Keratinocyte (primary cell): ENCODE measurements around the gene LAD1. TPM values are rescaled to one million over a fixed set of nuclear protein-coding genes. Genes with fewer than 3 reads are reported as not detected.

Source experiments
- DNase-seq: peaks from one replicate; pipeline ENCODE4 v3.0.0-alpha.2; 2011; ENCODE audit warnings: low read depth, missing footprints, low spot score
- FAIRE-seq: peaks from 2 replicates; lab custom pipeline; 2011; peaks lifted over from hg19 to GRCh38; lab: Jason Lieb, UNC
- H2AFZ ChIP-seq: 2 replicates; pipeline ENCODE4 v1.6.0; 2012; ENCODE audit warnings: low read length, control low read depth, inconsistent platforms; ENCODE audit not compliant: control insufficient read depth
- H3K27ac ChIP-seq: 2 replicates; pipeline ENCODE4 v1.5.1; 2011; ENCODE audit warnings: low read length; ENCODE audit not compliant: control insufficient read depth, insufficient read depth
- H3K27me3 ChIP-seq: 3 replicates; pipeline ENCODE4 v1.6.0; 2011; ENCODE audit warnings: low read length; ENCODE audit not compliant: control insufficient read depth, insufficient read depth; ENCODE audit errors: extremely low read depth
- H3K36me3 ChIP-seq, 2 experiments: 2 replicates in 1 of 2; 3 replicates in 1 of 2; pipeline ENCODE4 v1.5.1; 2011; ENCODE audit warnings: low read length in 2 of 2, mild to moderate bottlenecking in 1 of 2; ENCODE audit not compliant: control insufficient read depth in 2 of 2, insufficient read depth in 2 of 2; ENCODE audit errors: extremely low read depth in 1 of 2
- H3K4me1 ChIP-seq: 3 replicates; pipeline ENCODE4 v1.5.1; 2011; ENCODE audit warnings: low read length; ENCODE audit not compliant: control insufficient read depth, insufficient read depth; ENCODE audit errors: extremely low read depth
- H3K4me2 ChIP-seq: 3 replicates; pipeline ENCODE4 v1.6.0; 2011; ENCODE audit warnings: low read depth, low read length; ENCODE audit not compliant: control insufficient read depth, insufficient read depth; ENCODE audit errors: extremely low read depth
- H3K4me3 ChIP-seq, 3 experiments: fragments of 200-600 bp in 1 of 3; sonication (generic) in 1 of 3; 2 replicates in 2 of 3; 3 replicates in 1 of 3; pipeline ENCODE4 v1.5.1; 2011 to 2016; ENCODE audit warnings: low read length in 3 of 3, mild to moderate bottlenecking in 3 of 3, control low read depth in 2 of 3, inconsistent platforms in 1 of 3, low read depth in 1 of 3, mixed read lengths in 1 of 3, mixed run types in 1 of 3, moderate library complexity in 1 of 3; ENCODE audit not compliant: control insufficient read depth in 2 of 3, insufficient read depth in 2 of 3; ENCODE audit errors: extremely low read depth in 1 of 3
- H3K79me2 ChIP-seq: 2 replicates; pipeline ENCODE4 v1.6.0; 2012; ENCODE audit warnings: low read length; ENCODE audit not compliant: control insufficient read depth, insufficient read depth
- H3K9ac ChIP-seq: 3 replicates; pipeline ENCODE4 v1.6.0; 2011; ENCODE audit warnings: low read length; ENCODE audit not compliant: control insufficient read depth, insufficient read depth; ENCODE audit errors: extremely low read depth
- H3K9me1 ChIP-seq: 3 replicates; pipeline ENCODE4 v1.6.0; 2011; ENCODE audit warnings: low read length; ENCODE audit not compliant: control insufficient read depth, insufficient read depth; ENCODE audit errors: extremely low read depth
- H3K9me3 ChIP-seq: 2 replicates; pipeline ENCODE4 v1.5.1; 2012; ENCODE audit warnings: low read depth, low read length; ENCODE audit not compliant: control insufficient read depth
- H4K20me1 ChIP-seq: 3 replicates; pipeline ENCODE4 v1.6.0; 2011; ENCODE audit warnings: low read length; ENCODE audit not compliant: control insufficient read depth, insufficient read depth; ENCODE audit errors: extremely low read depth
- EZH2 ChIP-seq: IDR thresholded peaks from one replicate; pipeline ENCODE4 v1.6.1; 2012; ENCODE audit warnings: inconsistent platforms, mild to moderate bottlenecking, low read length, moderate library complexity
- dilution Hi-C: fragments of 300-500 bp; cut with MboI; formaldehyde crosslinking; loops from one replicate; pipeline ENCODE4 v1.7.0; 2020; ENCODE audit warnings: low sequenced_read_pairs; ENCODE audit not compliant: extremely low pct_ligation_motif_present
- polyA plus RNA-seq, 5 experiments: library from polyadenylated mRNA; depleted of rRNA in 3 of 5; stranded (reverse) in 3 of 5; stranded (forward) in 1 of 5; unstranded in 1 of 5; fragments of >200 nt; gene quantifications; 1 replicate in 1 of 5; 2 replicates in 3 of 5; 3 replicates in 1 of 5; pipeline versions ENCODE4 v1.2.1 to v1.2.3, GENCODE V29; 2011 to 2012; ENCODE audit warnings: missing spikeins in 2 of 5, low read depth in 1 of 5, low replicate concordance in 1 of 5
- TF ChIP-seq, protein P1 (sequence below), 3 experiments: IDR thresholded peaks in 1 of 3; conservative IDR thresholded peaks in 1 of 3; optimal IDR thresholded peaks in 1 of 3; 2 replicates in 2 of 3; 3 replicates in 1 of 3; pipeline versions ENCODE3 to v1.5.1; 2011; ENCODE audit warnings: low read length in 3 of 3, mild to moderate bottlenecking in 3 of 3, moderate library complexity in 2 of 3, control low read depth in 1 of 3, inconsistent platforms in 1 of 3; ENCODE audit not compliant: insufficient read depth in 2 of 3; ENCODE audit errors: extremely low read depth in 1 of 3

The LAD1 gene
- polyA plus RNA-seq, 1 donor (not counting 4 experiments of a cell fraction or from before 2014, with no cell fraction given): 82.9 TPM

DNA sequence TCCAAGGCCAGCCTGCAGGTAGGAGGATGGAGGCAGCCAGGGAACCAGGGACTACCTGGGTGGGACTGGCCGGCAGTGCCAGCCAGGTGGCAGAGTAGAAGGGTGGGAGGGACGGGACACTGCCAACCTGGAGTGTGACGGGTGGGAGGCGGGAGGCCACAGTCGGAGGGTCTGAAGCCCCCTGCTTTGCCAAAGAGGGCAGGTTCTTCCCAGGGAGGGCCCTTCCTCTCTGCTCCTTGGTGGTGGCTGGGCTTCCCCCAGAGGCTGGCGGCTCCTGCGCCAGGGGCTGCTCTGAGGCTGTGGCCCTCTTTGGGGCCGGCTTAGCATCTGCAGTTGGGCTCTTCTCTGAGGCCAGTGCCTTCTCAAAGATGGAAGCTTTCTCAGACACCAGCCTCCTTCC, 12.9 kb downstream of the LAD1 start:
- dilution Hi-C loops: no loop called here
- no peak overlapping the region for H3K27ac ChIP-seq
- DNase-seq: no peak

DNA sequence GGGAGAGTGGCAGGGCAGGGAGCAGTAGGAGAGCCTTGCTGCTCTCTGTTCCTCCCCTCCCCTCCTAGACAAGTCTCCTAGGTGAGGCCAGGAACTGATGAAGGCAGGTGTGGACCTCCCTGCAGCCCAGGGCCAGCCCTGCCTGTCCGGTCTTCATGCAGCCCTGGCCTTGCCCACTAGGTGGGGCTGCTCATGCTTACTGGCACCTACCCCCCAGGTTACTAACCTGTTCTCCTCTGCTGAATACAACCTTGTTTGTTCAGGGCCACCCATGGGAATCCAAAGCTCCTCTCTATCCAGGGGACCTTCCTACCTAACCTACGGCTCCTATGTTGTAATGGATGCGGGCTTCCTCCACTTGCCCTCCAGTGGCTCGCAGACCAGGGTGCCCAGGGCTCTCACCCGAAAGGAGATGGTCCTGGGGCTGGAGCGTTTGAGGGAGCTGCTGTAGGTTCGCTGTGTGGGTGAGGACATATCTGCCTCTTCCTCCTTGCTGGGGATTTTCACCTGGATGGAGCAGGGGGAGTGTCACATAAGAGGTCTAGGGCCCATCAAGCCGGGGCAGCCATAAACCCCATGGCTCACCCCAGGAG, 13.7 kb downstream of the LAD1 start:
- Histone ChIP-seq H3K4me1 (peaks cover 25% of the 10 kb centered on the region), H3K9me3 (no peaks in the 10 kb centered on the region), H3K9me1 (no peaks in the 10 kb centered on the region), H3K27me3 (no peaks in the 10 kb centered on the region), H3K4me2 (no peak overlapping the region), H3K36me3 (peaks cover 52% of the 10 kb centered on the region in 2 experiments), H3K9ac (no peak overlapping the region), H3K79me2 (peaks cover 16% of the 10 kb centered on the region), H4K20me1 (peaks cover 18% of the 10 kb centered on the region), H3K4me3 (no peak overlapping the region), H3K27ac (no peak overlapping the region), H2AFZ (no peak overlapping the region)
- DNase-seq (no peak), FAIRE-seq (peak; percentile 88)
- TF ChIP-seq EZH2: no peak
- TF ChIP-seq, protein P1, sequence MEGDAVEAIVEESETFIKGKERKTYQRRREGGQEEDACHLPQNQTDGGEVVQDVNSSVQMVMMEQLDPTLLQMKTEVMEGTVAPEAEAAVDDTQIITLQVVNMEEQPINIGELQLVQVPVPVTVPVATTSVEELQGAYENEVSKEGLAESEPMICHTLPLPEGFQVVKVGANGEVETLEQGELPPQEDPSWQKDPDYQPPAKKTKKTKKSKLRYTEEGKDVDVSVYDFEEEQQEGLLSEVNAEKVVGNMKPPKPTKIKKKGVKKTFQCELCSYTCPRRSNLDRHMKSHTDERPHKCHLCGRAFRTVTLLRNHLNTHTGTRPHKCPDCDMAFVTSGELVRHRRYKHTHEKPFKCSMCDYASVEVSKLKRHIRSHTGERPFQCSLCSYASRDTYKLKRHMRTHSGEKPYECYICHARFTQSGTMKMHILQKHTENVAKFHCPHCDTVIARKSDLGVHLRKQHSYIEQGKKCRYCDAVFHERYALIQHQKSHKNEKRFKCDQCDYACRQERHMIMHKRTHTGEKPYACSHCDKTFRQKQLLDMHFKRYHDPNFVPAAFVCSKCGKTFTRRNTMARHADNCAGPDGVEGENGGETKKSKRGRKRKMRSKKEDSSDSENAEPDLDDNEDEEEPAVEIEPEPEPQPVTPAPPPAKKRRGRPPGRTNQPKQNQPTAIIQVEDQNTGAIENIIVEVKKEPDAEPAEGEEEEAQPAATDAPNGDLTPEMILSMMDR (optimal IDR thresholded peaks at IDR 0.05 in 1 of 3, IDR thresholded peaks at IDR 0.05 in 1 of 3, conservative IDR thresholded peaks at IDR 0.05 in 1 of 3; ENCODE audit: extremely low read depth in 1 of 3, insufficient read depth in 2 of 3, low read length in 3 of 3): peak; percentile 92 to 96 (median 93)
- dilution Hi-C loops: no loop called here

More for the DNA sequence above, 12.9 kb downstream of the LAD1 start:
- H2AFZ ChIP-seq: no peak overlapping the region
- peaks cover 22% of the 10 kb centered on the region for H4K20me1 ChIP-seq
- peaks cover 2% of the 10 kb centered on the region for H3K9me1 ChIP-seq
- H3K36me3 ChIP-seq: peaks cover 56 to 57% of the 10 kb centered on the region in 2 experiments
- H3K4me3 ChIP-seq: no peak overlapping the region
- H3K79me2 ChIP-seq: peaks cover 24% of the 10 kb centered on the region
- FAIRE-seq: no peak
- TF ChIP-seq EZH2: no peak
- TF ChIP-seq, protein P1 (optimal IDR thresholded peaks at IDR 0.05 in 1 of 3, IDR thresholded peaks at IDR 0.05 in 1 of 3, conservative IDR thresholded peaks at IDR 0.05 in 1 of 3; ENCODE audit: extremely low read depth in 1 of 3, insufficient read depth in 2 of 3, low read length in 3 of 3): no peak
- H3K4me2 ChIP-seq: no peak overlapping the region
- H3K9me3 ChIP-seq: no peaks in the 10 kb centered on the region
- H3K9ac ChIP-seq: no peak overlapping the region
- no peaks in the 10 kb centered on the region for H3K27me3 ChIP-seq
- H3K4me1 ChIP-seq: peaks cover 28% of the 10 kb centered on the region
